ENCODE data around the gene FCHSD2. TPM values are rescaled to one million over a fixed set of nuclear protein-coding genes. Genes with fewer than 3 reads are reported as not detected.
"Not testable (repeated sequence)": the region's sequence is repeated elsewhere in the genome, so short reads cannot be mapped to it uniquely, and the experiment has no call there.

FCHSD2 gene
- total RNA-seq, 2 donors from 2014 or later = 21.7 to 22.3 TPM

GRCh38 chr11:73130181-73130580, 11.9 kb downstream of the FCHSD2 start:
- Mint-ChIP-seq H3K27me3 (no peaks in the 10 kb centered on the region), H3K4me1 (no peaks in the 10 kb centered on the region), H3K9me3 (no peaks in the 10 kb centered on the region), H3K36me3 (ENCODE audit: low read depth) (peaks cover 78% of the 10 kb centered on the region), H3K4me3 (no peak overlapping the region), H3K27ac (no peak overlapping the region)
- no peak for ATAC-seq (replicated peaks)

DNA sequence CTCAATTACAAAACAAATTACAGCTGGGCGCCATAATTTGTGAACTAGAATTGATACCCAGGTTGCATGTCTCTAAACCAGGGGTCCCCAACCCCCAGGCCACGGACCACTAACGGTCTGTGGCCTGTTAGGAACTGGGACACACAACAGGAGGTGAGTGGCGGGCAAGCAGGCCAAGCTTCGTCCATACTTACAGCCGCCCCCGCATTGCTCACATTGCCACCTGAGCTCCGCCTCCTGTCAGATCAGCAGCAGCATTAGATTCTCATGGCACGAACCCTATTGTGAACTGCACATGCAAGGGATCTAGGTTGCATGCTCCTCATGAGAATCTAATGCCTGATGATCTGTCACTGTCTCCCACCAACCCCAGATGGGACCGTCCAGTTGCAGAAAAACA, 12.9 kb downstream of the FCHSD2 start:
- no peak for ATAC-seq (replicated peaks)
- no peaks in the 10 kb centered on the region for H3K9me3 Mint-ChIP-seq
- no peaks in the 10 kb centered on the region for H3K4me1 Mint-ChIP-seq
- no peaks in the 10 kb centered on the region for H3K27me3 Mint-ChIP-seq
- H3K4me3 Mint-ChIP-seq = no peak overlapping the region
- H3K27ac Mint-ChIP-seq = no peak overlapping the region
- peaks cover 77% of the 10 kb centered on the region for H3K36me3 Mint-ChIP-seq (ENCODE audit: low read depth)

DNA sequence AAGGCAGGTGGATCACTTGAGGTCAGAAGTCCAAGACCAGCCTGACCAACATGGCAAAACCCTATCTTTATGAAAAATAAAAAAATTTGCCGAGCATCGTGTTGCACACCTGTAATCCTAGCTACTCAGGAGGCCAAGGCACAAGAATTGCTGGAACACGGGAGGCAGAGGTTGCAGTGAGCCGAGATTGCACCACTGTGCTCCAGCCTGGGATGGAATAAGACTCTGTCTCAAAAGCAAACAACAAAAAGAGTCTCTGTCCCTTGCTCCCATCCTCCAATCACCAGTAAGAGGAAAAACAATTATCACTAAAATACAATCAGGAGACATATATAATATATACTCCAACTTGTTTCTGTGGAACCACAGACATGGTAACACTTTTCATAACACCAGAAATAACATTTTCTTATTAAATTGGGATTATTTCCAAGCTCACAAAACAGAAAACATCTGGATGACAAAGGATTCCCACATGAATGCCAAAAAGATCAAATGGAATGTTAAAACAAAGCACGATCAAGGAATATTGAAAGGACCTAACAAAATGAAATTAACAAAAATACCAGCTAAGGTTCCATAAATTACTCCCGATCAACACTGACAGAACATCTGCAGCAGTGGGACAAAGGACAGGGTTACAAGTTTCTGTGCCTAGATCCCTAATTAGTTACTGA, 15.2 kb downstream of the FCHSD2 start:
- ATAC-seq (replicated peaks) = no peak
- Mint-ChIP-seq H3K27ac (no peak overlapping the region), H3K4me3 (no peak overlapping the region), H3K36me3 (ENCODE audit: low read depth) (peaks cover 67% of the 10 kb centered on the region), H3K27me3 (no peaks in the 10 kb centered on the region), H3K4me1 (no peaks in the 10 kb centered on the region), H3K9me3 (no peaks in the 10 kb centered on the region)

GRCh38 chr11:73124800-73125199, 17.3 kb downstream of the FCHSD2 start:
- Mint-ChIP-seq H3K27ac (no peak overlapping the region), H3K4me3 (no peak overlapping the region), H3K27me3 (no peaks in the 10 kb centered on the region), H3K36me3 (ENCODE audit: low read depth) (peaks cover 63% of the 10 kb centered on the region), H3K9me3 (no peaks in the 10 kb centered on the region), H3K4me1 (peaks cover 4% of the 10 kb centered on the region)
- ATAC-seq (replicated peaks) = no peak

- H3K27me3 Mint-ChIP-seq; H3K27ac Mint-ChIP-seq; H3K4me1 Mint-ChIP-seq; H3K9me3 Mint-ChIP-seq; H3K4me3 Mint-ChIP-seq; ATAC-seq (replicated peaks): not testable (repeated sequence)
- peaks cover 57% of the 10 kb centered on the region for H3K36me3 Mint-ChIP-seq (ENCODE audit: low read depth)
Measured at GRCh38 chr11:73123892-73124291, 18.2 kb downstream of the FCHSD2 start.

GRCh38 chr11:73121692-73122091, 20.4 kb downstream of the FCHSD2 start:
- no peak overlapping the region for H3K4me3 Mint-ChIP-seq
- no peaks in the 10 kb centered on the region for H3K9me3 Mint-ChIP-seq
- no peak overlapping the region for H3K27ac Mint-ChIP-seq
- no peaks in the 10 kb centered on the region for H3K27me3 Mint-ChIP-seq
- H3K4me1 Mint-ChIP-seq = peaks cover 4% of the 10 kb centered on the region
- peaks cover 37% of the 10 kb centered on the region for H3K36me3 Mint-ChIP-seq (ENCODE audit: low read depth)
- no peak for ATAC-seq (replicated peaks)

- no peak for ATAC-seq (replicated peaks)
- Mint-ChIP-seq H3K4me1 (peaks cover 9% of the 10 kb centered on the region), H3K27me3 (no peaks in the 10 kb centered on the region), H3K4me3 (no peak overlapping the region), H3K27ac (no peak overlapping the region), H3K36me3 (ENCODE audit: low read depth) (peaks cover 7% of the 10 kb centered on the region), H3K9me3 (peaks cover 8% of the 10 kb centered on the region)
Measured at GRCh38 chr11:73117071-73117470, 25.0 kb downstream of the FCHSD2 start.

GRCh38 chr11:73116636-73117035, 25.5 kb downstream of the FCHSD2 start:
- Mint-ChIP-seq H3K4me1 (peaks cover 9% of the 10 kb centered on the region), H3K27me3 (no peaks in the 10 kb centered on the region), H3K9me3 (peaks cover 8% of the 10 kb centered on the region), H3K4me3 (no peak overlapping the region), H3K36me3 (ENCODE audit: low read depth) (peaks cover 7% of the 10 kb centered on the region), H3K27ac (no peak overlapping the region)
- no peak for ATAC-seq (replicated peaks)

DNA sequence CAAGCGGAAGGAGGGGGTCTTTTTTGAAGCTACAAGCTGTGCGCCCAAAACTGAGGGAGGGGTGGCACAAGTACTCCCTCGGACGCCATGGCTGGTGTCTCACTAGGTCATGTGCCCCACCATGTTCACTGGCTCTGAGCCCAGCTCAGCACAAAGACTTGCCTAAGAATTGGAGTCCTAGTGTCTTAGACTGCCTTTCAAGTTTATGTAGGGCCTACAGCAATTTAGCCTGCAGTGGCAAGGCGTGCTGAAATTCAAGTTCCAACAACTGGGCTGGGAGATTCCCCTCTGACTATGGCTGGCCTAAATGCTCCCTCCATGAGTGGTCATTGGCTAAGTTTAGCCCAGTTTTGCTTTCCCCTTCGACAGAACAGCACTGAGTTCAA, 27.3 kb downstream of the FCHSD2 start:
- Mint-ChIP-seq H3K27ac (no peak overlapping the region), H3K27me3 (no peaks in the 10 kb centered on the region), H3K4me1 (peaks cover 5% of the 10 kb centered on the region), H3K9me3 (peaks cover 12% of the 10 kb centered on the region), H3K4me3 (no peak overlapping the region), H3K36me3 (ENCODE audit: low read depth) (no peaks in the 10 kb centered on the region)
- no peak for ATAC-seq (replicated peaks)

DNA sequence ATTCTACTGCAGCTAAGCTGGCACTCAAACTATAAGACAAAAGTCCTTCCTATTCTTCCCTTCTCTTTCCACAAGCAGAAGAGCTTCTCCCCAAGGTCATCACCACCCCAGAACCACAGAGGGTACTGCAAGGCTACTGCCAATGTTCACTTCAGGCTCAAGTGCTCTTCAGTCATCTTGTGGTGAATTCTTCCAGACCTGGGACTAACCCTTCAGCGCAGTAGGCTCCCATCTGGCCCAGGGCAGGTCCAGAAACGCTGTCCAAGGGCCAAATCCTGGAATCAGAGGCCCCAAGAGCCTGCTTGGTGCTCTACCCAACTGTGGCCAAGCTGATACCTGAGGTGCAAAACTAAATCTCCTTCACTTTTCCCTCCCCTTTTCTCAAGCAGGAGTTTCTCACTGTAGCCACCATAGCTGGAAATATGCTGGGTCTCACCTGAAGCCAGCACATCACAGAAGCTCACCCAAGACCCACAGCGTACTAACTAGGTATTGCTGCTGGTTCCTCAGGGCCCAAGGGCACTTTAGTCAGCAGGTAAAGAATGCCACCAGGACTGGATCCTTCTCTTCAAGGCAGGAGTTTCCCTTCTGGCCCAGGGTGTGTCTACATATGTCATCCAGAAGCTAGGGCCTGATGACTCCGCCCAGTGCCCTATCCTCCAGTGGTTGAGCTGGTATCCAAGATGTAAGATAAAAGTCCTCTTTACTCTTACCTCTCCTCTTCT, 27.8 kb downstream of the FCHSD2 start:
- ATAC-seq (replicated peaks) = no peak
- Mint-ChIP-seq H3K27me3 (no peaks in the 10 kb centered on the region), H3K36me3 (ENCODE audit: low read depth) (no peaks in the 10 kb centered on the region), H3K9me3 (peaks cover 12% of the 10 kb centered on the region), H3K27ac (peak overlapping the region; percentile 59), H3K4me3 (no peak overlapping the region), H3K4me1 (peaks cover 5% of the 10 kb centered on the region)

DNA sequence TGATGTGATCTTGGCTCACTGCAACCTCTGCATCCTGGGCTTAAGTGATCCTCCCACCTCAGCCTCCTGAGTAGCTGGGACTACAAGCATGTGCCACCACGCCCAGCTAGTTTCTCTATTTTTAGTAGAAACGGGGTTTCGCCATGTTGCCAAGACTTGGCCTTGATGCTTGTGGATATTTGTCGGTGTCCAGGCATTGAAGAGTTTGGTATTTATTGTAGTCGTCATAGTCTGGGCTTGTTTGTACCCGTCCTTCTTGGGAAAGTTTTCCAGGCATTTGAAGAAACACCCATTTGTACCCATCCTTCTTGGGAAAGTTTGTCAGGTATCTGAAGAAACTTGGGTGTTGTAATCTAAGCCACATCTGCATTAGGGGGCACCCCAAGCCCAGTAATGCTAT, 28.7 kb downstream of the FCHSD2 start:
- no peak for ATAC-seq (replicated peaks)
- Mint-ChIP-seq H3K4me1 (peaks cover 5% of the 10 kb centered on the region), H3K9me3 (peaks cover 12% of the 10 kb centered on the region), H3K36me3 (ENCODE audit: low read depth) (no peaks in the 10 kb centered on the region), H3K4me3 (no peak overlapping the region), H3K27me3 (no peaks in the 10 kb centered on the region), H3K27ac (no peak overlapping the region)

DNA sequence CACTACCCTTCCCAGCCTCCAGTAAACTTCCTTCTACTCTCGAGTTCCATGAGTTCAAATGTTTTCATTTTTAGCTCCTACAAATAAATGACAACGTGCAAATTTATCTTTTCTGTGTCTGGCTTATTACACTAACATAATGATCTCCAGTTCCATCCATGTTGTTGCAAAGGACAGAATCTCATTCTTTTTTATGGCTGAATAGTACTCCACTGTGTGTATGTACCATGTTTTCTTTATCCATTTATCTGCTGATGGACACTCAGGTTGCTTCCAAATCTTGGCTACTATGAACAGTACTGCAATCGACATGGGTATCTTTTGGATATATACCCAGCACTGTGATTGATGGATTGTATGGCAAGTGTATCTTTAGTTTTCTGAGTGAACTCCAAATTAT, 34.5 kb downstream of the FCHSD2 start:
- no peak overlapping the region for H3K4me3 Mint-ChIP-seq
- H3K9me3 Mint-ChIP-seq = peaks cover 8% of the 10 kb centered on the region
- no peak for ATAC-seq (replicated peaks)
- no peak overlapping the region for H3K27ac Mint-ChIP-seq
- peaks cover 6% of the 10 kb centered on the region for H3K4me1 Mint-ChIP-seq
- peaks cover 3% of the 10 kb centered on the region for H3K36me3 Mint-ChIP-seq (ENCODE audit: low read depth)
- no peaks in the 10 kb centered on the region for H3K27me3 Mint-ChIP-seq

- Mint-ChIP-seq H3K9me3 (peaks cover 3% of the 10 kb centered on the region), H3K36me3 (ENCODE audit: low read depth) (peaks cover 6% of the 10 kb centered on the region), H3K27ac (no peak overlapping the region), H3K27me3 (no peaks in the 10 kb centered on the region), H3K4me3 (no peak overlapping the region), H3K4me1 (peaks cover 6% of the 10 kb centered on the region)
- ATAC-seq (replicated peaks) = no peak
Measured at GRCh38 chr11:73106347-73106746, 35.8 kb downstream of the FCHSD2 start.

DNA sequence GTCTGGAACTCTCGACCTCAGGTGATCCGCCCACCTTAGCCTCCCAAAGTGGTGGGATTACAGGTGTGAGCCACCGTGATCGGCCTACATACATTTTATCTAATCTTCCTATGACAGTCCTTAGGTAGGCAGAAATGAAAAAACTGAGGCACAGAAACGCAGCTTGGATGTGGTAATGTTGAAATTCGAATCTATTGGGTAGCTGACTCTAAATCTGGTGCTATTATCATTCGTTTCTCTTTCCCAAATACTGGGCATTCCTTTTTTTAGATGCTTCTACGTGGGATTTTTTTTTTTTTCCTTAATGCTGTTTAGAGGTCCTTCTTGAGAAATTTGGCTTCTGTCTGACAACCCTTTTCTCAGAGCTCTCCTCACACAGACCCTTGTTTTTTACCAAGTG, 41.5 kb downstream of the FCHSD2 start:
- H3K27me3 Mint-ChIP-seq = no peaks in the 10 kb centered on the region
- no peaks in the 10 kb centered on the region for H3K9me3 Mint-ChIP-seq
- no peak for ATAC-seq (replicated peaks)
- H3K36me3 Mint-ChIP-seq (ENCODE audit: low read depth) = peaks cover 13% of the 10 kb centered on the region
- H3K4me1 Mint-ChIP-seq = peaks cover 13% of the 10 kb centered on the region
- H3K27ac Mint-ChIP-seq = peak overlapping the region; percentile 16
- H3K4me3 Mint-ChIP-seq = no peak overlapping the region

DNA sequence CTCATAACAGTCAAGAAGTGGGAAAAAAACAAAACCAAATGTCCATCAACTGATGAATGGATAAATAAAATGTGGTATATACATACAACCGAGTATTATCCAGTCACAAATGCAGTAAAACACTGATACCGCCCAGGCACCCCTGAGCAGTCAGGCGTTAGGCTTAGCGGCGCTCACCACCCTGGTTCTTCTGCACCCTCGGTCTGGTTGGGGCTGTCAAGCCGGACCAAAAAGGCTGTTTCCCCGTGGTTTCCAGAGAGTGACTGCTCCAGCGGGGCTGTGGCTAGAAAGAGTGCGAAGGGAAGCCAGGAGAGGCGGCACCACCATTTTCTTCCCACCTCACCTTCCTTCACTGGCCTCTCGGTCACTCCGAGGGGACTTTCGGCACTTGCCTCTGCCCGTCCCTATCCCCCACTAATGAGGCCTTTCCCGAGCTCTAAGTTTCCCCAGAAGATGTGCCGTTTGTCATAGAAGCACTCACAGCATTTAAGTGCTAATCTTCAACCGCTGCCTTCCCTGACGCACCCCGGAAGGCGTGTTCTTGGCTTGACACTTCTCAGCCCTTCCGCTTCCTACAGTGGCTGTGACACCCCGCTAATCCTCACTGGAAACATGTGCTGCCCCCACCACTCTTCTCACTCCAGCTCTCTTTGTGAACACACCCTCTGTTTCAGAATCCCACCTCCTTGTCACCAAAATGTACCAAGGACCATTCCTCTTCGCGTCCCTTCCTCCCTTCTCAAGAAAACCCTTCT, 42.4 kb downstream of the FCHSD2 start:
- Mint-ChIP-seq H3K36me3 (ENCODE audit: low read depth) (peaks cover 13% of the 10 kb centered on the region), H3K27me3 (no peaks in the 10 kb centered on the region), H3K4me1 (peaks cover 16% of the 10 kb centered on the region), H3K9me3 (no peaks in the 10 kb centered on the region), H3K27ac (no peak overlapping the region), H3K4me3 (no peak overlapping the region)
- no peak for ATAC-seq (replicated peaks)
